IPS-18a (cell line): ENCODE data around the gene HEPACAM2.

Experiments
- H3K27ac ChIP-seq: one replicate; pipeline ENCODE4 v1.5.1; 2013; ENCODE audit warnings: low read length
- H3K27me3 ChIP-seq: one replicate; pipeline ENCODE4 v1.6.1; 2013; ENCODE audit warnings: mild to moderate bottlenecking, low read length; ENCODE audit not compliant: control insufficient read depth, insufficient read depth
- H3K36me3 ChIP-seq: one replicate; pipeline ENCODE4 v1.6.1; 2013; ENCODE audit warnings: low read depth, low read length; ENCODE audit not compliant: control insufficient read depth
- H3K4me1 ChIP-seq: one replicate; pipeline ENCODE4 v1.6.1; 2013; ENCODE audit warnings: low read depth, low read length; ENCODE audit not compliant: control insufficient read depth
- H3K4me3 ChIP-seq: one replicate; pipeline ENCODE4 v1.5.1; 2013; ENCODE audit warnings: low read length
- H3K9ac ChIP-seq: one replicate; pipeline ENCODE4 v1.6.1; 2013; ENCODE audit warnings: mild to moderate bottlenecking, low read length, moderate library complexity
- H3K9me3 ChIP-seq: one replicate; pipeline ENCODE4 v1.6.1; 2013; ENCODE audit warnings: low read depth, low read length; ENCODE audit not compliant: control insufficient read depth

The HEPACAM2 gene

DNA sequence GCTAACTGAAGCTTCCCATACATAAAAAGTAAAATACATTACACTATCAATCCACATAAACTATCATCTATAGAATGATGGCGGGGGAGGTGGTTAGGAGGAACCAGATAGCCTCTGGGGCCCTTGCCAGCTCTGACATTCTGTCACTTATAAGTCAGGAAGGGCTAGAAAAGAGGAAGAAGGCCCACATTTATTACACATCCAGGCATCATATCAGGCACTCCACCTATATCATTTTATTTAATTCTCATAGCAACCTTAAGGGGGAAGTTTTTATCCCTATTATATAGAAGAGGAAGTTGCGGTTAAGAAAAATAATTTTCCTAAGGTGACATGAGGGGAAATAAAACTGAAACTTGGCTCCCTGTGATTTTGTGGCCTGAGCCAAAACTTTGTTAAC, 29.9 kb downstream of the HEPACAM2 start:
- Histone ChIP-seq H3K4me3 (no peak overlapping the region), H3K9ac (no peak overlapping the region), H3K36me3 (no peaks in the 10 kb centered on the region), H3K27me3 (no peaks in the 10 kb centered on the region), H3K4me1 (no peaks in the 10 kb centered on the region), H3K27ac (no peak overlapping the region), H3K9me3 (no peaks in the 10 kb centered on the region)

DNA sequence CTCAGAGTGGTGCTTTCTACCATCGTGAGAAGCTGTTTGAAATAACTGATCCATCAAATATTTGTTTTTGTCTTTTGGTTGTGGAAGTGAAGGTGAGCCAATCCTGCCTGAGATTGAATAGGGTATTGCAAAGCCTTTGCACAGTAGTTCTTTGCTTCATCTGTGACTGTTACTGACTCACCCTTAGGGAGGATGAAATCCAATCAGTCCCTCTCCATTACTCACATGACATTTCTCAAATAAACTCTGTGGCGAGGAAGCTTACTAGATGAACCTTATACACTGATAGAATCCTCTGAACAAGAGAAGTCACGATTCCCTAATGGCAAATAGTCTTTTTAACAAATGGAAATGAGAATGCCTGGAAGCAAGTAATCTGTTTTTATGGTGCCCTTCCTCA, 31.9 kb downstream of the HEPACAM2 start:
- no peaks in the 10 kb centered on the region for H3K36me3 ChIP-seq
- H3K27ac ChIP-seq, result no peak overlapping the region
- H3K27me3 ChIP-seq, result no peaks in the 10 kb centered on the region
- no peak overlapping the region for H3K4me3 ChIP-seq
- no peak overlapping the region for H3K9ac ChIP-seq
- H3K4me1 ChIP-seq, result no peaks in the 10 kb centered on the region
- no peaks in the 10 kb centered on the region for H3K9me3 ChIP-seq

DNA sequence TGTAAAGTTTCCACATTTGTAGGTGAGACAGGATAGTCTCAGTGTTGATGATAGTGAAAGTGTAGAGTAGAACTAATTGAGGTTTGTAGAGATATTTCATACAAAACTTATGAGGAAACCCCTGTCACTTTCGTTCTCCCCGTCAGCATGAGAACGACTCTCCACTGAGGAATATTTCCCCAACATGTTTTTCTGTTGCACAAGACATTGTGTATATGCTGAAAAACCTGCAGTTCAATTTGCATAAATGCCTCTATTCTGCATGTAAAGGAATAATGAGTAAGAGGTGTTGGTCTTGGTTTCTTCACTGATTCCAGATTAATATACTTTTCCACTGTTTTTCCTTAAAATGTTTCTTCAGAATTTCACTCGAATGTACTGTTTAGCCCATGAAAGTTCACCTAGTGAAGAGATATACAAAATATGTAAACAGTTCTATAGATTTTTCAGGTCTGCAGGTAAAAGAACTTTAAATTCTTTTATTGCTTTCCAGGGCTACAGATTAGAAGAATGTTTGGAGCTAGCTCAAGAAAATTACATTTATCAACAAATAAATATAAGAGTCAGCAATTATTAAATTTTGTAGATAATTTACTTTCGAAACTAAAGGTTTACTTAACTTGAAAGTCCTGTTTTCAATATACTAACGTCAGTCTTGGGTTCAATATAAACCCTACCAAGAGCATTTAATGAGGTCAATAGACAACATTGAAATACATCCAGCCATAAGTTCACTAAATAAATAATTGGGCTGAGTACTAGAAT, 37.2 kb downstream of the HEPACAM2 start:
- Histone ChIP-seq H3K4me3 (no peak overlapping the region), H3K9me3 (no peaks in the 10 kb centered on the region), H3K36me3 (no peaks in the 10 kb centered on the region), H3K4me1 (no peaks in the 10 kb centered on the region), H3K9ac (no peak overlapping the region), H3K27me3 (no peaks in the 10 kb centered on the region), H3K27ac (no peak overlapping the region)

DNA sequence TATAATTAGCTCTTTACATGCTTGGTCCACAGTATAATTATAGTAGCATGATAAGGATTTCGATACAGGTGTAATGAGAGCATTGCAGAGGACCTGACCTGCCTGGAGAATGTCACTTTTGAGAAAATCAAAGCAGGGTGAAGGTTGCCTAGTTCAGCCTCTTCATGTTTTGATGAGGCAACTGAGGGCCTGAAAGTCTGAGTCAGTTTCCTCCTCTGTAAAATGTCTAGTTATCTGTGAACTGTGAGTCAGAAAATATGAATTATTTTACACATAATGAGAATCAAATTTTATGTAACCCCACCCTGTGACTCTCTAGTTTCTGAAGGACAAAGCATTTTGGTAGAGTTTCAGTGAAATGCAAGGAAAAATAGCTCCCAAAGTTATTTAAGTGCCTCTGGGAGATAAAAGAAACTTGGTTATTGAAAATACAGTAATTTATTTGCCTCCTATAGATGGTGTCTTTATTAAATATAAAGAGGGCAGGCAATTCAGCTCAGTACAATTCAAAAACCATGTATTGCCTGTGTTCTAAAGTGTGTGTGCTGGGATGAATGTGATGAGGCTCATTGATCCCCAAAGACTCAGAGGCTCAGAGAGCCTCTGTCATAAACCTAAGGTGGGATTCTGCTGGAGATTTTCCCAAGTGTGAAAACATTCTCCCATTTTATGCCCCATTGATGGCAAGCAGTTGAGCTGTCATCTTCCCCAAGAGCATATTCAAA, 40.8 kb downstream of the HEPACAM2 start:
- no peaks in the 10 kb centered on the region for H3K27me3 ChIP-seq

DNA sequence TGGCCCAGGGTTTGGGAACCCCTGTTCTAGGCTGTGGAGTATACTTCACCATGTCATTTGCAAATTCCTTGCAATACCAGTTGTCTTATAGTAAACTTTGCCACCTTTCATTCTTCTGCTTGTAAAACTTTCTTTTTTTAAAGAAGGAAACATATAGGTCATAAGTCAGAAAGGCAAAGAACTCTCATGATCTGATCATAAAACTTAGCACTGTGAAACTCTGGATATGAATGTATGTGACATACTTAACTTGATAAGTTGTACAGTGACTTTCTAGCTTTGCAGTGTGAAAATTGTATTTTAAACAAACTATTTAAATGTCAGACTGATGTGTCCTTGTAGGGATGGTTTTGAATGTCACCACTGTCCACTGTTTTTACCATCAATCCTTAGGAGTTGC, 47.1 kb downstream of the HEPACAM2 start:
- Histone ChIP-seq H3K9ac (no peak overlapping the region), H3K27me3 (no peaks in the 10 kb centered on the region), H3K4me1 (no peaks in the 10 kb centered on the region), H3K9me3 (no peaks in the 10 kb centered on the region), H3K4me3 (no peak overlapping the region), H3K27ac (no peak overlapping the region), H3K36me3 (no peaks in the 10 kb centered on the region)

More for the DNA sequence above, 40.8 kb downstream of the HEPACAM2 start:
- Histone ChIP-seq H3K4me3 (no peak overlapping the region), H3K4me1 (no peaks in the 10 kb centered on the region), H3K9ac (no peak overlapping the region), H3K36me3 (no peaks in the 10 kb centered on the region), H3K27ac (no peak overlapping the region), H3K9me3 (no peaks in the 10 kb centered on the region)

DNA sequence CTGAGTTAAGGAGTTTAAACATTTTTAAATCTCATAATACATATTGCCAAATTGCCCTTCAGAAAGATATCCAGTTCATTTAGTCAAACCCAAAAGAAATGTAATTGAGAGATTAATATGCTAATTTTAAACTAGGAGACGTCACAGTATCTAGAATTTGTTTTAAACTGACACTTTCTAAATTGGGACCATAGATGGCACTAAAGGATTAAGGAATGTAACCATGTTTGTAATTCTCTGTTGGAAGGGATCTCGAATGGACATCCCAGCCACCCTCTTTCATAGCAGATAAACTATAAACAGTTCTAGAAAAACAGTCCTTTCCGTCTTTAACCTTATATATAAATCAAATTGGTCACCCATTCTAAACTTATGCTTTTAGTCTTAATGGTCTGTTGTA, 48.1 kb downstream of the HEPACAM2 start:
- Histone ChIP-seq H3K4me3 (no peak overlapping the region), H3K36me3 (no peaks in the 10 kb centered on the region), H3K4me1 (no peaks in the 10 kb centered on the region), H3K9me3 (no peaks in the 10 kb centered on the region), H3K27ac (no peak overlapping the region), H3K27me3 (no peaks in the 10 kb centered on the region), H3K9ac (no peak overlapping the region)

DNA sequence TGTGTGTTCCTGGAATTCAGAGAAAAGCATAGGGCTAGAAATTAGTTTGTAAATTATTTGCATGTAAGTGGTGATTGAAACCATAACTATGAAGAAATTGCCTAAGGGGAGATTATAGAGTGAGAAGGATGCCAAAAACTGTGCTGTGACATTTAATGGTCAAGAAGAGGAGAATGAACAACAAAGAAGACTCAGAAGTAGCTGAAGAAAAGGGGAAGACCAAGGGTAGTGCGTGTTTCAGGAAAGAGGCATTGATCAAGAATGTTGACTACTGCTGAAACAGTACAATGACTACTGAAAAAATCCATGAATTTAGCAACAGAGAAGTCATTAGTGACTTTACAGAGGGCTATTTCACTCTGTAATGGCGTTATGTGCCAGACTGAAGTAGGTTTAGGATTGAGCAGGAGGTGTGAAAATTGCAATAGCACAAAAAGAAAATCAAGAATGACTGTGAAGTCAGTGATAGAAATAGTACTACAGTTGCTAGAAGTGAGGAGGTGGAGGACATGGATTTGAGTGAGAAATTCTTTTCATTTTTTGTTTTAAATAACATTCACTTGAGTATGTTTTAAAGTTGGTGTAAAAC, 49.2 kb downstream of the HEPACAM2 start:
- no peaks in the 10 kb centered on the region for H3K4me1 ChIP-seq
- no peaks in the 10 kb centered on the region for H3K27me3 ChIP-seq
- no peaks in the 10 kb centered on the region for H3K36me3 ChIP-seq
- H3K4me3 ChIP-seq, result no peak overlapping the region
- no peaks in the 10 kb centered on the region for H3K9me3 ChIP-seq
- no peak overlapping the region for H3K9ac ChIP-seq
- H3K27ac ChIP-seq, result no peak overlapping the region

DNA sequence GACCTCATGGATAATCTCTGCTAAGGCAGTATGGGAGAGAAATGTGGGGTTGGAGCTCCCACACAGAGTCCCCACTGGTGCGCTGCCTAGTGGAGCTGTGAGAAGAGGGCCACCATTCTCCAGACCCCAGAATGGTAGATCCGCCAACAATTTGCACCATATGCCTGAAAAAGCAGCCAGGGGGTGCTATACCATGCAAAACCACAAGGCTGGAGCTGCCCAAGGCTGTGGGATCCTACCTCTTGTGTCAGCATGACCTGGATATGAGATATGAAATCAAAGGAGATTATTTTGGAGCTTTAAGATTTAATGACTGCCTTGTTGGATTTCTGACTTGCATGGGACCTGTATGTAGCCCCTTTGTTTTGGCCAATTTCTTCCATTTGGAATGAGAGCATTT, 51.0 kb downstream of the HEPACAM2 start:
- Histone ChIP-seq H3K36me3 (no peaks in the 10 kb centered on the region), H3K27ac (no peak overlapping the region), H3K4me3 (no peak overlapping the region), H3K9me3 (peaks cover 2% of the 10 kb centered on the region), H3K4me1 (no peaks in the 10 kb centered on the region), H3K9ac (no peak overlapping the region), H3K27me3 (no peaks in the 10 kb centered on the region)

DNA sequence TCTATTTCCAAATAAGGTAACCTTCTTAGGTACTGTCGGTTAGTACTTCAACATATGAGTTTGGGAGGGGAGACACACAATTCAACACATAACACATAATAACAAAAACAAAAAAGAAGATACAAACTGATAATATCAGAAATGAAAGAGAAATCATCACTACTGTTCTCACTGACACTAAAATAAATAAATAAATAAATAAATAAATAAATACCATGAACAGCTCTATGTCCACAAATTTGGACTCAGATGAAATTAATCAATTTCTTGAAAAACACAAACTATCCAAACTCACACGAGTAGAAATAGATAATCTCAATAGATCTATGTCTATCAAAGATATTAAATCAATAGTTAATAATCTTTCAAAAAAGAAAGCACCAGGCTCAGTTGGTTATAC, 53.6 kb downstream of the HEPACAM2 start:
- Histone ChIP-seq H3K4me3 (no peak overlapping the region), H3K9me3 (peaks cover 2% of the 10 kb centered on the region), H3K27ac (no peak overlapping the region), H3K27me3 (no peaks in the 10 kb centered on the region), H3K4me1 (no peaks in the 10 kb centered on the region), H3K36me3 (no peaks in the 10 kb centered on the region), H3K9ac (no peak overlapping the region)

DNA sequence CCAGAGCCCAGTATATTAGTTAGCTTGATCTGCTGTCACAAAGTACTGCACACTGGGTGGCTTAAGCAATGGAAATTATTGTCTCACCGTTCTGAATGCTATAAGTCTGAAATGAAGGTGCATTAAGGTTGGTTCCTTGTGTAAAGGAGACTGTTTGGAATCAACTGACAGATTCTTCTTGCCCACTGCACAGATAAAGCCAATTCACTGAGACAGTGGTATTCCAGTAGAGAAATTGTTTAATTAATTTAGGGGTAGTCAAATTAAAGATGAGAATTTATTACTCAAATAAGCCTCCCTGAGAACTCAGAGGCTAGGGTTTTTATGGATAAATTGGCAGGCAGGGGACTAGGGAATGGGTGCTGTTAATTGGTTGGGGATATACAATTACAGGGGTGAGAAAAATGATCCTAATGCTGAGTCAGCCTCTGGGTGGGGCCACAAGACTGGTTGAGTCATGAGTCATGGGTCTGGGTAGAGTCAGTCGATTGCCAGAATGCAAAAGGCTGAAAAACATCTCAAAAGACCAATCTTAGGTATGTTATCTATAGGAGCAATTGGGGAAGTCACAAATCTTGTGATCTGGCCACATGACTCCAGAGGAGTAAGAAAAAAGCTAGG, 54.6 kb downstream of the HEPACAM2 start:
- Histone ChIP-seq H3K9me3 (peaks cover 2% of the 10 kb centered on the region), H3K4me1 (no peaks in the 10 kb centered on the region)

DNA sequence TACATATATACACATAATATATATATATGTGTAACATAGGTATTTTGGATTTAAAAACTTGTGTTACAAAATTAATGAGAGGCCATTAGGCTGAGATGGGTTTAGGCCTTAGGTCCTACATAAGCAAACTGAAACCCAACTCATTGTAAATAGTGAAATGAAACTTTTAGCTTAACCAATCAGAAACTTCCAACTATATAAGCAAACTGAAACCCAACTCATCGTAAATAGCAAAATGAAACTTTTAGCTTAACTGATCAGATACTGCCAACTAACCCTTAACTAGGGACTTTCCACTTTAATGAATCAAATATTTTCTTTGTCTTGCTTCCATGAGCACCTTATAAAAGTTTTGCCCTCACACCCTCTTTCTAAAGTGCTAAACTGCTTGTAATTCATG, 60.8 kb downstream of the HEPACAM2 start:
- Histone ChIP-seq H3K4me3 (no peak overlapping the region), H3K27me3 (no peaks in the 10 kb centered on the region), H3K27ac (no peak overlapping the region), H3K9ac (no peak overlapping the region), H3K36me3 (no peaks in the 10 kb centered on the region), H3K9me3 (no peaks in the 10 kb centered on the region), H3K4me1 (no peaks in the 10 kb centered on the region)

More for the DNA sequence above, 54.6 kb downstream of the HEPACAM2 start:
- H3K27ac ChIP-seq, result no peak overlapping the region
- no peaks in the 10 kb centered on the region for H3K27me3 ChIP-seq
- H3K9ac ChIP-seq, result no peak overlapping the region
- H3K4me3 ChIP-seq, result no peak overlapping the region
- H3K36me3 ChIP-seq, result no peaks in the 10 kb centered on the region
